ENCODE measurements around the gene CD8B. TPM values are rescaled to one million over a fixed set of nuclear protein-coding genes. Genes with fewer than 3 reads are reported as not detected.

The CD8B gene
- total and polyA plus RNA-seq, 8 donors: 0.23 to 0.92 (median 0.67) TPM; not detected in 1

GRCh38 chr2:86833315-86833714 lies 28.4 kb downstream of the CD8B start:
- Histone ChIP-seq H3K4me3 (no peak overlapping the region), H3K27ac (no peak overlapping the region), H3K27me3 (no peaks in the 10 kb centered on the region), H3K4me1 (no peaks in the 10 kb centered on the region), H3K36me3 (no peaks in the 10 kb centered on the region), H3K9me3 (no peaks in the 10 kb centered on the region)
- ATAC-seq (no peak), DNase-seq (no peak), FAIRE-seq (no peak)
- intact Hi-C loops (cut with DNase I): no loop called here
- WGBS, 2 donors: 67 to 73% methylated on average over 6 to 10 of the region's 10 CpGs
- no peak for TF ChIP-seq CTCF (IDR thresholded peaks at IDR 0.05)

- Histone ChIP-seq H3K36me3 (no peaks in the 10 kb centered on the region), H3K27ac (no peak overlapping the region), H3K27me3 (no peaks in the 10 kb centered on the region), H3K4me1 (no peaks in the 10 kb centered on the region), H3K9me3 (no peaks in the 10 kb centered on the region), H3K4me3 (no peak overlapping the region)
- intact Hi-C loops (cut with DNase I): no loop called here
- FAIRE-seq (no peak), DNase-seq (no peak), ATAC-seq (no peak)
- WGBS, 2 donors: 68 to 81% methylated on average over 6 to 7 of the region's 7 CpGs
- TF ChIP-seq CTCF (IDR thresholded peaks at IDR 0.05): no peak
These were observed 29.2 kb downstream of the CD8B start for GRCh38 chr2:86832334-86833096.

- TF ChIP-seq CTCF (IDR thresholded peaks at IDR 0.05): no peak
- FAIRE-seq: no peak
- H3K4me1 ChIP-seq: no peaks in the 10 kb centered on the region
- no peak for DNase-seq
- no peak for ATAC-seq
- no peak overlapping the region for H3K27ac ChIP-seq
- 50 to 60% methylated on average over 2 of the region's 2 CpGs for WGBS, 2 donors
- H3K36me3 ChIP-seq: no peaks in the 10 kb centered on the region
- no peaks in the 10 kb centered on the region for H3K27me3 ChIP-seq
- intact Hi-C loops (cut with DNase I): no loop called here
- no peaks in the 10 kb centered on the region for H3K9me3 ChIP-seq
- H3K4me3 ChIP-seq: no peak overlapping the region
These were observed 30.1 kb downstream of the CD8B start for GRCh38 chr2:86831537-86831936.

GRCh38 chr2:86826951-86827350 lies 34.7 kb downstream of the CD8B start:
- no peak overlapping the region for H3K4me3 ChIP-seq
- DNase-seq (no peak), FAIRE-seq (no peak), ATAC-seq (no peak)
- no peak overlapping the region for H3K27ac ChIP-seq
- H3K4me1 ChIP-seq: no peaks in the 10 kb centered on the region
- no peaks in the 10 kb centered on the region for H3K36me3 ChIP-seq
- H3K9me3 ChIP-seq: no peaks in the 10 kb centered on the region
- intact Hi-C loops (cut with DNase I): no loop called here
- no peak for TF ChIP-seq CTCF (IDR thresholded peaks at IDR 0.05)
- 78 to 89% methylated on average over 4 of the region's 4 CpGs for WGBS, 2 donors
- no peaks in the 10 kb centered on the region for H3K27me3 ChIP-seq

- H3K36me3 ChIP-seq: no peaks in the 10 kb centered on the region
- ATAC-seq (peak in 1 of 4 donors; percentile 38), FAIRE-seq (no peak), DNase-seq (no peak)
- no peaks in the 10 kb centered on the region for H3K4me1 ChIP-seq
- no peaks in the 10 kb centered on the region for H3K9me3 ChIP-seq
- 50 to 56% methylated on average over 16 of the region's 16 CpGs for WGBS, 2 donors
- no peak for TF ChIP-seq CTCF (IDR thresholded peaks at IDR 0.05)
- no peak overlapping the region for H3K4me3 ChIP-seq
- intact Hi-C loops (cut with DNase I): no loop called here
- H3K27me3 ChIP-seq: no peaks in the 10 kb centered on the region
- no peak overlapping the region for H3K27ac ChIP-seq
These were observed 35.8 kb downstream of the CD8B start for GRCh38 chr2:86825693-86826381.

Data from pancreas (tissue), 10 donors.